NCI-H1092 (cell line): Measurements from ENCODE around the gene MAP3K13.
"Not testable (repeated sequence)": the region's sequence is repeated elsewhere in the genome, so short reads cannot be mapped to it uniquely, and the experiment has no call there.

Source experiments
- DNase-seq: peaks from one replicate; lab custom pipeline; 2025; lab: John Stamatoyannopoulos, UW

The MAP3K13 gene

GRCh38 chr3:185399737-185400667 lies 37.1 kb downstream of the MAP3K13 start:
- no peak for DNase-seq

- no peak for DNase-seq
Measured at GRCh38 chr3:185400866-185401265, 37.9 kb downstream of the MAP3K13 start.

GRCh38 chr3:185401319-185401955 lies 38.5 kb downstream of the MAP3K13 start:
- no peak for DNase-seq

GRCh38 chr3:185402561-185402960 lies 39.6 kb downstream of the MAP3K13 start:
- DNase-seq: peak; percentile 78

- no peak for DNase-seq
Measured at GRCh38 chr3:185403002-185403401, 40.1 kb downstream of the MAP3K13 start.

GRCh38 chr3:185405243-185405642 lies 42.3 kb downstream of the MAP3K13 start:
- no peak for DNase-seq

- DNase-seq: no peak
Measured at GRCh38 chr3:185405664-185406063, 42.7 kb downstream of the MAP3K13 start.

- no peak for DNase-seq
Measured at GRCh38 chr3:185406121-185406620, 43.2 kb downstream of the MAP3K13 start.

- no peak for DNase-seq
Measured at GRCh38 chr3:185409957-185410356, 47.0 kb downstream of the MAP3K13 start.

- DNase-seq: no peak
Measured at GRCh38 chr3:185411133-185411532, 48.2 kb downstream of the MAP3K13 start.

- DNase-seq: no peak
Measured at GRCh38 chr3:185416513-185416912, 53.6 kb downstream of the MAP3K13 start.

- not testable (repeated sequence) for DNase-seq
Measured at GRCh38 chr3:185418561-185418977, 55.6 kb downstream of the MAP3K13 start.

GRCh38 chr3:185420762-185421161 lies 57.8 kb downstream of the MAP3K13 start:
- peak; percentile 63 for DNase-seq

- no peak for DNase-seq
Measured at GRCh38 chr3:185421577-185422232, 58.8 kb downstream of the MAP3K13 start.

GRCh38 chr3:185422677-185423076 lies 59.7 kb downstream of the MAP3K13 start:
- DNase-seq: no peak

GRCh38 chr3:185423178-185423577 lies 60.2 kb downstream of the MAP3K13 start:
- DNase-seq: no peak

GRCh38 chr3:185424435-185424834 lies 61.5 kb downstream of the MAP3K13 start:
- DNase-seq: no peak

- DNase-seq: no peak
Measured at GRCh38 chr3:185430375-185430774, 67.4 kb downstream of the MAP3K13 start.

GRCh38 chr3:185439745-185440466 lies 77.0 kb downstream of the MAP3K13 start:
- no peak for DNase-seq

GRCh38 chr3:185442031-185442430 lies 79.1 kb downstream of the MAP3K13 start:
- no peak for DNase-seq

- DNase-seq: no peak
Measured at GRCh38 chr3:185444329-185444728, 81.4 kb downstream of the MAP3K13 start.

- DNase-seq: no peak
Measured at GRCh38 chr3:185448107-185448506, 85.2 kb downstream of the MAP3K13 start.
